OCI-LY7 (cell line): ENCODE data around the gene FHIT. TPM values are rescaled to one million over a fixed set of nuclear protein-coding genes. Genes with fewer than 3 reads are reported as not detected.

ENCODE experiments used
- BruUV-seq: library from RNA; stranded (reverse); fragments of 400-500 nt; replicated peaks from 2 replicates; lab custom pipeline; 2021; lab: Mats Ljungman, UMichigan
- CTCF ChIA-PET: fragments of 300-600 bp; sonication (Branson Sonifier 250); formaldehyde crosslinking; loops from one replicate; lab custom pipeline; 2022; ENCODE audit warnings: antibody characterized with exemption; ENCODE audit not compliant: unreplicated experiment; lab: Charles Lee
- POLR2A ChIA-PET: fragments of 300-600 bp; sonication (Branson Sonifier 250); formaldehyde crosslinking; loops from one replicate; lab custom pipeline; 2022; ENCODE audit warnings: antibody characterized with exemption; lab: Charles Lee
- DNase-seq: peaks from one replicate; pipeline ENCODE4 v3.0.0-alpha.2; 2015; ENCODE audit warnings: low spot score
- H2AFZ ChIP-seq: fragments of 200-600 bp; sonication (generic), shearing (Covaris generic); 2 replicates; pipeline ENCODE4 v1.6.1; 2014; ENCODE audit warnings: mild to moderate bottlenecking, antibody characterized with exemption, low read length, moderate library complexity
- H3K27ac ChIP-seq: fragments of 200-600 bp; sonication (generic); 2 replicates; pipeline ENCODE4 v1.5.1; 2014; ENCODE audit warnings: mixed run types, low read depth, mild to moderate bottlenecking, moderate library complexity, low read length, inconsistent platforms; ENCODE audit not compliant: poor library complexity, severe bottlenecking
- H3K36me3 ChIP-seq: fragments of 200-600 bp; sonication (generic); 2 replicates; pipeline ENCODE4 v1.6.1; 2014; ENCODE audit warnings: mild to moderate bottlenecking, antibody characterized with exemption, low read length, moderate library complexity, mixed read lengths; ENCODE audit not compliant: insufficient read depth
- H3K4me1 ChIP-seq: fragments of 200-600 bp; sonication (generic); 2 replicates; pipeline ENCODE4 v1.5.1; 2014; ENCODE audit warnings: mild to moderate bottlenecking, low read length; ENCODE audit not compliant: insufficient read depth, poor library complexity, severe bottlenecking
- H3K4me2 ChIP-seq: fragments of 200-600 bp; sonication (generic); 2 replicates; pipeline ENCODE4 v1.6.1; 2014; ENCODE audit warnings: mild to moderate bottlenecking, low read length
- H3K4me3 ChIP-seq: fragments of 200-600 bp; sonication (generic); 2 replicates; pipeline ENCODE4 v1.5.1; 2014; ENCODE audit warnings: mild to moderate bottlenecking, low read depth, low read length; ENCODE audit not compliant: poor library complexity, severe bottlenecking
- H3K79me2 ChIP-seq: fragments of 200-600 bp; sonication (generic); 2 replicates; pipeline ENCODE4 v1.6.1; 2016; ENCODE audit warnings: low read depth, mild to moderate bottlenecking, low read length, moderate library complexity, mixed read lengths; ENCODE audit not compliant: insufficient read depth
- H3K9me2 ChIP-seq: fragments of 200-600 bp; sonication (generic); 2 replicates; pipeline ENCODE4 v1.6.1; 2016; ENCODE audit warnings: mild to moderate bottlenecking, low read length, mixed read lengths; ENCODE audit not compliant: insufficient read depth
- H3K9me3 ChIP-seq: fragments of 200-600 bp; sonication (generic); 2 replicates; pipeline ENCODE4 v1.6.1; 2014; ENCODE audit warnings: mild to moderate bottlenecking, mixed run types, low read length, mixed read lengths
- H4K20me1 ChIP-seq: fragments of 200-600 bp; sonication (generic); 2 replicates; pipeline ENCODE4 v1.6.1; 2014; ENCODE audit warnings: mild to moderate bottlenecking, antibody characterized with exemption, low read length, moderate library complexity, mixed read lengths; ENCODE audit not compliant: insufficient read depth
- EZH2phosphoT487 ChIP-seq: fragments of 200-600 bp; sonication (generic); IDR thresholded peaks from 2 replicates; pipeline ENCODE4 v1.6.1; 2018; ENCODE audit warnings: low read depth, borderline replicate concordance, mild to moderate bottlenecking, mixed run types, antibody characterized with exemption, low read length, moderate library complexity, mixed read lengths
- intact Hi-C: fragments of 100-400 bp; cut with micrococcal nuclease; formaldehyde crosslinking; loops from one replicate; pipeline ENCODE4 v1.10.0; 2022; ENCODE audit not compliant: unreplicated experiment
- total RNA-seq, 2 experiments: library from RNA; depleted of rRNA in 1 of 2; stranded (reverse); fragments of >200 nt in 1 of 2; shearing (Covaris generic) in 1 of 2; gene quantifications; 2 replicates each; pipeline ENCODE4 v1.2.3, GENCODE V29; 2014 to 2022
- TF ChIP-seq, protein P1 (sequence below): fragments of 200-600 bp; sonication (generic); conservative IDR thresholded peaks from 2 replicates; pipeline ENCODE4 v1.5.1; 2014; ENCODE audit warnings: mild to moderate bottlenecking, antibody characterized with exemption, low read length, moderate library complexity, mixed read lengths

Gene FHIT
- total RNA-seq, 2 experiments from 2014 or later, result 5.0 to 10.9 TPM

GRCh38 chr3:59895972-59896371, 1355.3 kb downstream of the FHIT start:
- no TSS peak for BruUV-seq
- no peak overlapping the region for H3K4me2 ChIP-seq
- no peaks in the 10 kb centered on the region for H3K4me1 ChIP-seq
- no peak overlapping the region for H3K27ac ChIP-seq
- H4K20me1 ChIP-seq, result no peaks in the 10 kb centered on the region
- H3K4me3 ChIP-seq, result no peak overlapping the region
- no peaks in the 10 kb centered on the region for H3K36me3 ChIP-seq
- intact Hi-C loops, result loop anchor here (1.0 kb wide), 1 partner anchor 26 kb away; no protein-coding TSS in a partner anchor
- POLR2A ChIA-PET, result no interaction called here
- H3K9me2 ChIP-seq, result no peaks in the 10 kb centered on the region
- TF ChIP-seq, protein P1, sequence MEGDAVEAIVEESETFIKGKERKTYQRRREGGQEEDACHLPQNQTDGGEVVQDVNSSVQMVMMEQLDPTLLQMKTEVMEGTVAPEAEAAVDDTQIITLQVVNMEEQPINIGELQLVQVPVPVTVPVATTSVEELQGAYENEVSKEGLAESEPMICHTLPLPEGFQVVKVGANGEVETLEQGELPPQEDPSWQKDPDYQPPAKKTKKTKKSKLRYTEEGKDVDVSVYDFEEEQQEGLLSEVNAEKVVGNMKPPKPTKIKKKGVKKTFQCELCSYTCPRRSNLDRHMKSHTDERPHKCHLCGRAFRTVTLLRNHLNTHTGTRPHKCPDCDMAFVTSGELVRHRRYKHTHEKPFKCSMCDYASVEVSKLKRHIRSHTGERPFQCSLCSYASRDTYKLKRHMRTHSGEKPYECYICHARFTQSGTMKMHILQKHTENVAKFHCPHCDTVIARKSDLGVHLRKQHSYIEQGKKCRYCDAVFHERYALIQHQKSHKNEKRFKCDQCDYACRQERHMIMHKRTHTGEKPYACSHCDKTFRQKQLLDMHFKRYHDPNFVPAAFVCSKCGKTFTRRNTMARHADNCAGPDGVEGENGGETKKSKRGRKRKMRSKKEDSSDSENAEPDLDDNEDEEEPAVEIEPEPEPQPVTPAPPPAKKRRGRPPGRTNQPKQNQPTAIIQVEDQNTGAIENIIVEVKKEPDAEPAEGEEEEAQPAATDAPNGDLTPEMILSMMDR, result no peak
- no peak for TF ChIP-seq EZH2phosphoT487
- CTCF ChIA-PET, result no interaction called here
- no peak overlapping the region for H2AFZ ChIP-seq
- H3K79me2 ChIP-seq, result no peaks in the 10 kb centered on the region
- no peaks in the 10 kb centered on the region for H3K9me3 ChIP-seq
- DNase-seq, result no peak

GRCh38 chr3:59894425-59895121, 1356.7 kb downstream of the FHIT start:
- intact Hi-C loops, result loop anchor here (1.0 kb wide), 1 partner anchor 24 kb away; no protein-coding TSS in a partner anchor
- Histone ChIP-seq H3K4me2 (no peak overlapping the region), H3K4me3 (no peak overlapping the region), H3K27ac (no peak overlapping the region), H2AFZ (no peak overlapping the region), H3K79me2 (no peaks in the 10 kb centered on the region), H3K9me3 (no peaks in the 10 kb centered on the region), H4K20me1 (no peaks in the 10 kb centered on the region), H3K36me3 (no peaks in the 10 kb centered on the region), H3K4me1 (no peaks in the 10 kb centered on the region), H3K9me2 (no peaks in the 10 kb centered on the region)
- DNase-seq, result no peak
- CTCF ChIA-PET, result no interaction called here
- POLR2A ChIA-PET, result no interaction called here
- no peak for TF ChIP-seq EZH2phosphoT487
- TF ChIP-seq, protein P1, result no peak
- BruUV-seq, result no TSS peak

- BruUV-seq, result no TSS peak
These were observed 1360.6 kb downstream of the FHIT start for GRCh38 chr3:59890639-59891038.

More at GRCh38 chr3:59890639-59891038, 1360.6 kb downstream of the FHIT start:
- Histone ChIP-seq H3K4me3 (no peak overlapping the region), H3K9me3 (no peaks in the 10 kb centered on the region), H2AFZ (no peak overlapping the region), H3K79me2 (no peaks in the 10 kb centered on the region), H3K4me1 (no peaks in the 10 kb centered on the region), H3K27ac (no peak overlapping the region), H4K20me1 (no peaks in the 10 kb centered on the region), H3K9me2 (no peaks in the 10 kb centered on the region), H3K36me3 (no peaks in the 10 kb centered on the region), H3K4me2 (no peak overlapping the region)
- POLR2A ChIA-PET, result interaction anchor here (0.6 kb wide), 1 partner anchor 9 kb away, joined by 3 read pairs; no protein-coding TSS in a partner anchor
- DNase-seq, result no peak
- no peak for TF ChIP-seq EZH2phosphoT487
- TF ChIP-seq, protein P1, result no peak
- intact Hi-C loops, result no loop called here
- CTCF ChIA-PET, result no interaction called here
